SJSA1 (cell line): ENCODE results near the gene ATRNL1. TPM values are rescaled to one million over a fixed set of nuclear protein-coding genes. Genes with fewer than 3 reads are reported as not detected.

Experiments used
- DNase-seq, 2 experiments: peaks; one replicate each; pipeline ENCODE4 v3.0.0-alpha.2; 2015 to 2020; ENCODE audit warnings: low spot score in 2 of 2, low read depth in 1 of 2
- H3K27ac ChIP-seq: fragments of 250-450 bp; sonication (Bioruptor Pico); 2 replicates; pipeline ENCODE4 v1.5.1; 2020; ENCODE audit warnings: mild to moderate bottlenecking, moderate library complexity
- H3K27me3 ChIP-seq: fragments of 250-450 bp; sonication (Bioruptor Pico); replicated peaks from 2 replicates; pipeline ENCODE4 v1.5.1; 2020; ENCODE audit warnings: mild to moderate bottlenecking, moderate library complexity
- H3K36me3 ChIP-seq: fragments of 250-450 bp; sonication (Bioruptor Pico); 2 replicates; pipeline ENCODE4 v1.5.1; 2020; ENCODE audit warnings: mild to moderate bottlenecking
- H3K4me1 ChIP-seq: fragments of 250-450 bp; sonication (Bioruptor Pico); replicated peaks from 2 replicates; pipeline ENCODE4 v1.6.1; 2021; ENCODE audit warnings: mild to moderate bottlenecking
- H3K4me3 ChIP-seq: fragments of 250-450 bp; sonication (Bioruptor Pico); 2 replicates; pipeline ENCODE4 v1.5.1; 2020; ENCODE audit warnings: mild to moderate bottlenecking
- H3K9me3 ChIP-seq: fragments of 250-450 bp; sonication (Bioruptor Pico); replicated peaks from 2 replicates; pipeline ENCODE4 v1.5.1; 2020; ENCODE audit warnings: mild to moderate bottlenecking
- total RNA-seq: library from RNA; depleted of rRNA; stranded (reverse); fragments of >200 nt; shearing (Covaris generic); gene quantifications from 2 replicates; pipeline ENCODE4 v1.2.3, GENCODE V29; 2014

The ATRNL1 gene
- total RNA-seq, 1 experiment from 2014 or later = 32.1 TPM

- Histone ChIP-seq H3K27ac (peak overlapping the region; percentile 57), H3K27me3 (no peaks in the 10 kb centered on the region), H3K4me1 (peaks cover 13% of the 10 kb centered on the region), H3K4me3 (no peak overlapping the region), H3K9me3 (no peaks in the 10 kb centered on the region), H3K36me3 (no peaks in the 10 kb centered on the region)
- DNase-seq = peak in 1 of 2 experiments; percentile 37
Observed at GRCh38 chr10:115854740-115855435, 761.7 kb downstream of the ATRNL1 start.

DNA sequence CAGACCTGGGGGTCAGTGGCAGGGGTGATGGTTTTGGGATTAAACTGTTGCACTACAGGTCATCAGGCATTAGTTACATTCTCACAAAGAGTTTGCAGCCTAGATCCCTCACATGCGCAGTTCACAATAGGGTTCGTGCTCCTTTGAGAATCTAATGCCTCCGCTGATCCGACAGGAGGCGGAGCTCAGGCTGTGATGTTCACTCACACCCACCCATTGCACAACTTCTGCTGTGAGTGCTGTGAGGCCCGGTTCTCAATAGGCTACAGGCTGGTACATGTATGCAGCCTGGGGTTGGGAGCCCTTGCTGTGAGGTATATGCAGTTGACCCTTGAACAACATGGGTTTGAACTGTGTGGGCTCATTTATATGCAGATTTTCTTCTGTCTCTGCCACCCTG, 763.4 kb downstream of the ATRNL1 start:
- H3K9me3 ChIP-seq = no peaks in the 10 kb centered on the region

DNA sequence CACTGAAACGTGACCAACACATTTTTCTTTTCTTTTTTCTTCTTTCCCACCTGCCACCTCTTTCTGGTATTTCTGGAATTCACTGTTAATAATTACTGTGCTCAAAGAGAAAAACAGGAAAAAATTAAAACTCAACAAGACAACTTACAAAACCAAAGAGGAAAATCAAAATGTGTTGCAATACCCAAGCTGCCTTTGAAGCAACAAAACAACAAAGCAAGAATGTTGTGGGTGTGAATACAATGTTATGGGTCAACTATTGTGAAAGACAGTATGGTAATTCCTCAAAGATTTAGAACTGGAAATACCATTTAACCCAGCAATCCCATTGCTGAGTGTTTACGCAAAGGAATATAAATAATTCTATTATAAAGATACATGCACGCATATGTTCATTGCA, 764.7 kb downstream of the ATRNL1 start:
- DNase-seq = no peak
- peaks cover 13% of the 10 kb centered on the region for H3K4me1 ChIP-seq
- H3K4me3 ChIP-seq = no peak overlapping the region
- H3K27ac ChIP-seq = no peak overlapping the region
- H3K27me3 ChIP-seq = no peaks in the 10 kb centered on the region
- no peaks in the 10 kb centered on the region for H3K36me3 ChIP-seq
- H3K9me3 ChIP-seq = no peaks in the 10 kb centered on the region

More for the DNA sequence above, 763.4 kb downstream of the ATRNL1 start:
- Histone ChIP-seq H3K36me3 (no peaks in the 10 kb centered on the region), H3K4me3 (no peak overlapping the region), H3K27ac (no peak overlapping the region), H3K4me1 (peaks cover 13% of the 10 kb centered on the region), H3K27me3 (no peaks in the 10 kb centered on the region)
- DNase-seq = no peak

DNA sequence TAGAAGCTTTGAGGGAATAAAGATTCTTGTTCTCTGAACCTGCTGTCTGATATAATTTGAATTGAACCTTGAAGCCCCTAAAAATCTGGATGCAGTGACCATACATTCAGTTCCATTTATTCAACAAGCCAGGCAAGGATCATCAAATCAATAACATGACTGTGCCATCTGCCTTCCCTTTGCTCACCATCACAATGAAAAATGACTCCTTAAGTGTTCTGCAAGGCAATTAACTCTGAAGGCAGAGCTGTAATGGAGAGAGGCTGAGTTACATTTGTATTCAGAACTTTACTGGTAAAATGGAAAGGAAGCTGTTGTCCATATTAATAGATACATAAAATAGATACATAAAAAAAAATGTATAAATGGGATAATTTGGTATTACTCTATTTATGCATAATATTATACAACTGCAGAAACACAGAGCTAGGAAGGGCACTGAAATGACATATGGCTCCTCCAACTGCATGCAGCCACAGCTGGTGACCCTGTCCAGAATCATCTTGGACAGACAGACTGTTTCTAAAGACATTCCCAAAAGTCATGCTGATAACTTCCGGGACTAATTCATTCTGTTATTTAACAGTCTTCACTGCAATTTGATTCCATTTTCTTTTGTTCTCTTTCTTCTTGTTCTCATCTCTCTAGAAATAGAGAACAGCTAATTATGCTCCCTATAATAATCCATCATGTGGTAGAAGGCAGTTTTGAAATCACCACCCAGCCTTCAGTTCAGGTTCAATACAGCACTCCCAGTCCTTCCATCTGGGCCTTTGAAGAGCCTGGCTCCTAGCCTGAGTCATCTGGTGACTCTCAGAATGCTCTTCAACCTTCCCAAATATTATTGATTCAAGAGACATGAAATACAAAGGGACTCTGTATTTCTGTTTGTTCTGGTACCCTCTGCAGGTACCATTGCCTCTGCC, 767.3 kb downstream of the ATRNL1 start:
- DNase-seq = no peak
- Histone ChIP-seq H3K4me1 (peaks cover 3% of the 10 kb centered on the region), H3K4me3 (no peak overlapping the region), H3K36me3 (no peaks in the 10 kb centered on the region), H3K27me3 (no peaks in the 10 kb centered on the region), H3K9me3 (no peaks in the 10 kb centered on the region), H3K27ac (no peak overlapping the region)

- H3K4me1 ChIP-seq = no peaks in the 10 kb centered on the region
- H3K4me3 ChIP-seq = no peak overlapping the region
- no peak overlapping the region for H3K27ac ChIP-seq
- no peak for DNase-seq
- no peaks in the 10 kb centered on the region for H3K36me3 ChIP-seq
- H3K27me3 ChIP-seq = no peaks in the 10 kb centered on the region
- H3K9me3 ChIP-seq = no peaks in the 10 kb centered on the region
Observed at GRCh38 chr10:115861455-115861854, 768.3 kb downstream of the ATRNL1 start.

DNA sequence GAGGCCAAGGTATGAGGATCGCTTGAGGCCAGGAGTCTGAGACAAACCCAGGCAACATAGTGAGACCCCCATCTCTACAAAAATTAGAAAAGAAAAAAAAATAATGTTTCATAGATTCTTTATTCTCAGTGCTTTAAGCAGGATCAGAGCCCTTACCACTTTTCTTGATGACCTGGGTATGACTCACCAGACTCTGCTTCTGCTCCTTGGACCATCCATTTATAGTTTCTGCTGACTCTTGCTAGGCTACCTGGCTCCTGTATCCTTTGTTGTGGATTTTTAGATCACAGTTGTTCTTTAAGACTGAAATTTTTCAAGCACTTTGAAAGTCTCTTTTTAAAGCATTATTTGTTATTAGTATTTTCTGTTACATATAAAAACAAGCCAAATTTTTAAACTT, 768.7 kb downstream of the ATRNL1 start:
- peak in 1 of 2 experiments; percentile 10 for DNase-seq
- Histone ChIP-seq H3K9me3 (no peaks in the 10 kb centered on the region), H3K4me3 (no peak overlapping the region), H3K4me1 (no peaks in the 10 kb centered on the region), H3K27me3 (no peaks in the 10 kb centered on the region), H3K27ac (no peak overlapping the region), H3K36me3 (no peaks in the 10 kb centered on the region)

DNA sequence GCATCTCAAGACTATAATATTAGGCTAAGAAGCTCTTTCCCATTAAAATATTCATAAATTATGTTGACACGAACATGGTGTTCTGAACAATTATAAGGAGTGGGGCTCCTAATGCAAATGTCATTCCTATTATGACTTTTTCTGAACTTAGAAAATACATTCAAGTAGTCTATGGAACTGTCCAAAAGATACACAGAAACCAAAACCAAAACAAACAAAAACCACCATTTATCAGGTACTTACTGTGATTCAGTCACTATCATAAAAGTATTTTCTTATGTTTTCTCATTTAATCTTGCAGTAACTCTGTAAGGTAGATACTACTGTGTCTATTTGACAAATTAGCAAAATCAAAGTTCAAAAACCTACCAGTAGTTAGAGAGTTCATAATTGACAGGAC, 773.0 kb downstream of the ATRNL1 start:
- no peak overlapping the region for H3K27ac ChIP-seq
- no peaks in the 10 kb centered on the region for H3K27me3 ChIP-seq
- H3K4me3 ChIP-seq = no peak overlapping the region
- H3K4me1 ChIP-seq = no peaks in the 10 kb centered on the region
- no peak for DNase-seq
- H3K36me3 ChIP-seq = no peaks in the 10 kb centered on the region
- H3K9me3 ChIP-seq = no peaks in the 10 kb centered on the region

GRCh38 chr10:115866691-115867090, 773.5 kb downstream of the ATRNL1 start:
- Histone ChIP-seq H3K36me3 (no peaks in the 10 kb centered on the region), H3K9me3 (no peaks in the 10 kb centered on the region), H3K27ac (no peak overlapping the region), H3K4me3 (no peak overlapping the region), H3K27me3 (no peaks in the 10 kb centered on the region), H3K4me1 (no peaks in the 10 kb centered on the region)
- no peak for DNase-seq

DNA sequence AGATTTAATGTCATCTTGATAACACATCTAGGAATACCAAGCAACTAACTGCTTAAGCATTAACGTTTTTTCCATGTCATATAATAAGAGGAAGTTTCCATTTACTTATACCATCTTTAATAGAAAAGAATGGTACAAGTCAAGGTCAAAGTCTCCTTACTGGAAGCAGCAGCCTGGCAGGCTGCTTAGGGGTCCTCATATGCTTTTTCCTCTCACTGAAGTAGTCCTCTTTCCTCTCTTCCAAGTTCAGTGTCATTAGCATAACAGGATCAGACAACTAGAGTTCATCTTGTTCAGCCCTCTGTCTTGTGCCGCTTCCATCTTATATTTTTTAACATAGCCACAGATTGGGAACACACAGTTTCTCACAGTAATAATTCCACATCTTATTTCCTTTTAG, 774.1 kb downstream of the ATRNL1 start:
- no peaks in the 10 kb centered on the region for H3K36me3 ChIP-seq
- no peaks in the 10 kb centered on the region for H3K4me1 ChIP-seq
- H3K27me3 ChIP-seq = no peaks in the 10 kb centered on the region
- no peaks in the 10 kb centered on the region for H3K9me3 ChIP-seq
- no peak for DNase-seq
- no peak overlapping the region for H3K27ac ChIP-seq
- no peak overlapping the region for H3K4me3 ChIP-seq

DNA sequence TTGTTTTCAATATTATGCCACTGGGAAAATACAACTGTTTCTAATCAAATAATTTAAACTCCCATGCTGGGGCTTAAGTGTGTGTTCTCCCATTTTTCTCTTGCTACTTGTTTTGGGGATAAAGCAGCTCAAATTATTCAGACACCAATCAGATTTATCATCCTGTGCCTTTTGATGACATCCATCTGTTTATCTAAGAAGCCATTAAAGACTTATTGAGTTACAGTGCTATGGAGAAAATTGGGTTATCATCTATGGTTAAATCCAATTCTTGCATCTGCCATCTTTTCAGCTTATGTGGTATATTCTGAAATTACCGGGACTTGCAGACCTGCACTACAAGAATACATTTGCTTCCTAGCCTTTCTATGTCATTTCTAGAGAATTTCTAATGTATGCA, 778.7 kb downstream of the ATRNL1 start:
- H3K4me3 ChIP-seq = no peak overlapping the region
- no peak for DNase-seq
- no peaks in the 10 kb centered on the region for H3K36me3 ChIP-seq
- no peak overlapping the region for H3K27ac ChIP-seq
- H3K9me3 ChIP-seq = no peaks in the 10 kb centered on the region
- no peaks in the 10 kb centered on the region for H3K4me1 ChIP-seq
- no peaks in the 10 kb centered on the region for H3K27me3 ChIP-seq

GRCh38 chr10:115875172-115875571, 782.0 kb downstream of the ATRNL1 start:
- Histone ChIP-seq H3K36me3 (no peaks in the 10 kb centered on the region), H3K27ac (no peak overlapping the region), H3K27me3 (no peaks in the 10 kb centered on the region), H3K9me3 (no peaks in the 10 kb centered on the region), H3K4me3 (no peak overlapping the region), H3K4me1 (no peaks in the 10 kb centered on the region)
- no peak for DNase-seq

- H3K27ac ChIP-seq = no peak overlapping the region
- no peaks in the 10 kb centered on the region for H3K9me3 ChIP-seq
- no peaks in the 10 kb centered on the region for H3K36me3 ChIP-seq
- no peak for DNase-seq
- no peak overlapping the region for H3K4me3 ChIP-seq
- H3K27me3 ChIP-seq = no peaks in the 10 kb centered on the region
- peaks cover 6% of the 10 kb centered on the region for H3K4me1 ChIP-seq
Observed at GRCh38 chr10:115879372-115880089, 786.4 kb downstream of the ATRNL1 start.

GRCh38 chr10:115882021-115882420, 788.9 kb downstream of the ATRNL1 start:
- Histone ChIP-seq H3K27ac (no peak overlapping the region), H3K4me1 (peaks cover 6% of the 10 kb centered on the region), H3K27me3 (no peaks in the 10 kb centered on the region), H3K9me3 (no peaks in the 10 kb centered on the region), H3K36me3 (no peaks in the 10 kb centered on the region), H3K4me3 (no peak overlapping the region)
- DNase-seq = no peak

DNA sequence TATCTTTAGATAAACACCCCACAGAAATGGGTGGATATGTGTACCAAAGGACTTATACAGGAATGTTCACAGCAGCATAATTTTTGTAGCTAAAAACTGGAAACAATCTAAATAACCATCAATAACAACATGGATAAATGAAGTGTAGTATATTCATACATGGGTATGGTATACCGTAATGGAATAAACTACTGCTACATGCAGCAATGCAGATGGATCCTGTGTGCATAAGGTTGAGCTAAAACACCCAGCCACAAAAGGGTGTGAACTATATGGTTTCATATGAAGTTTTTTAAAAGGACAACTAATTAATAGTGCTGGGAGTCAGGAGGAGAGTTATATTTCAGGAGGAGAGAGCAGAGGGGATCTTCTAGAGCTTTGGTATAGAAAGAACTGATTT, 790.2 kb downstream of the ATRNL1 start:
- no peak for DNase-seq
- Histone ChIP-seq H3K36me3 (no peaks in the 10 kb centered on the region), H3K4me1 (peaks cover 6% of the 10 kb centered on the region), H3K27ac (no peak overlapping the region), H3K9me3 (no peaks in the 10 kb centered on the region), H3K27me3 (no peaks in the 10 kb centered on the region), H3K4me3 (no peak overlapping the region)
